HG03469 (cell line): Measurements from ENCODE around the gene CD52.
"Not testable (repeated sequence)": the region's sequence is repeated elsewhere in the genome, so short reads cannot be mapped to it uniquely, and the experiment has no call there.

Experiments
- ATAC-seq: cut with Tn5 transposase; IDR thresholded peaks from one replicate; pipeline ENCODE4 v1.9.1; 2021; ENCODE audit warnings: mild to moderate bottlenecking, moderate library complexity, moderate number of reproducible peaks; ENCODE audit not compliant: unreplicated experiment

CD52 gene

DNA sequence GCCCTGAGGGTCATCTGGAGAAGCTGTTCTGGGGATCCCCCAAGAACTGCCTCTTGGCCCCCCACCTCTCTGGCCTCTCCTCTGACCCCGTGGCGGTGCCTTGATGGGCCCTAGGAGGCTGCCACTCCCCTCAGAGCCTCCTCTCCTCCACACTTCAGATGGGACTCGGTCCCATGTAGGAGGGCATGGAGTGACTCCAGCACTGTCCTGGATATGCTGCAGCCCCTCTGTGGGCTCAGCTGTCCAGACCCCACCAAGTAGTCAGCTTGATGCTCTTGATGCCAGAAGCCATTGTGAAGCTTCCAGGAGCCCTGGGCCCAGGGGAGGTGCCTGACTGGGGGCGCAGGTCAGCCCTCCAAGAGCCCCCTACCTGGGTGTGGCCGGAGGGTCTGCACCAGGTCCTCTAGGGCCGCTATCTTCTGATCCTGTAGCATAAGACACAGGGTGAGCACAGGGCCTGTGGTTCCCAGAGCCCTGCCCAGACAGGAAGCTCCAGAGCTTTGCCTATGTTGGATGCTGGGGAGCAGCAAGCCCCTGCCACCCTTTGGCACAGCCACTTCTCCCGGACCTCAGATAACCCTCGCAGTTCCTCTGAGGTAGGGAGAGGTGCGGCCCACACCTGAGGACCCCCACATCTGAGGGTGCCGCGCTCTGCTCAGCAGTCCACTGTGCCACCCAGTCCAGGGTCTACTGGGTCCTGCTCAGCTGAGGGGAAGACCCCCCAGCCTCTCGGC lies 20.5 kb upstream of the CD52 start:
- no peak for ATAC-seq

DNA sequence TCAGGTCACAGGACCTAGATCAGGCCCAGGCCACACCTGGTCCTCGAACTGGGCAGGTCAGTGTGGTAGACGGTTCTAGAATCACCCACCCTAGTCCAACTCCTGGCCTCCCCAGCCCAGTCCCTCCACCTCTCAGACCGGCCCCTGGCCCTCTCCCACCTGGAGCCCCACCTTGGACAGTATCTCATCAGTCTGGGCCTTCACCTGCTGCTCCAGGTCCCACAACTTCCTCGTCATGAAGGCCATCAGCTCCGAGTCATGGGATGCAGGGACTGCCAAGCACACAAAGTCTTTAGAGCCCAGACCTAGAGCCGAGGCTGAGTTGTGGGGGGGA lies 20.0 kb upstream of the CD52 start:
- no peak for ATAC-seq

DNA sequence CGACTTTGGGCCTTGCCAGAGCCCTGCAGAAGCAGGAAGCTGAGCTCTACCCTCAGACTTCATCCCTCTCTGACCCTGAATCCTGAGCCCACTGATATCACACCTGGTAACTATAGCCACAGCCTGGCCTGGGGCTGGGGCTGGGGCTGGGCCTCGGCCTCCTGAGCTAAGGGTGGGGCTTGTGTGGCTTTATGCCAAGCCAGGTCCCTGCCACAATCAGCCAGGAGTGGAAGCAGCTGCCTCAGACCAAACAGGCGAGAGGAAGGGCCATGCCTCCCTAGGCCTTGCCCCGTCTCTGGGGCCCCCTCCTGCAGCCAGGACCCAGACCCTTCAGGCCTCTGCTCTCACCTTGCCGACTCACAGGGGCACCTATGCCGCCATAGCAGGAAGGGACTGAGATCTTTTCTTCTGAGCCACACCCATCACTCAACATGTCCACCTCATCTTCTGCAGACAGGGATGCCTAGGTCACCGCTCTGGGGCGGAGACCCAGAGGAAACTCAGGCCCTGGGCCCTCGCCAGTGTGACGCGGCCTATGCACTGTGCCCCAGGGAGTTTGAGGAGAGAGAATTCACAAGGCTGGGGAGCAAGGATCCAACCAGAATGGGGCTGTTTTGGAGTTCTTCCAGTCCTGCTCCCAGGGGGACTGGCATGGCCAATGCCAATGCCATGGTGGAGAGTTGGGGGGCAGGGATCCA lies 17.0 kb upstream of the CD52 start:
- no peak for ATAC-seq

DNA sequence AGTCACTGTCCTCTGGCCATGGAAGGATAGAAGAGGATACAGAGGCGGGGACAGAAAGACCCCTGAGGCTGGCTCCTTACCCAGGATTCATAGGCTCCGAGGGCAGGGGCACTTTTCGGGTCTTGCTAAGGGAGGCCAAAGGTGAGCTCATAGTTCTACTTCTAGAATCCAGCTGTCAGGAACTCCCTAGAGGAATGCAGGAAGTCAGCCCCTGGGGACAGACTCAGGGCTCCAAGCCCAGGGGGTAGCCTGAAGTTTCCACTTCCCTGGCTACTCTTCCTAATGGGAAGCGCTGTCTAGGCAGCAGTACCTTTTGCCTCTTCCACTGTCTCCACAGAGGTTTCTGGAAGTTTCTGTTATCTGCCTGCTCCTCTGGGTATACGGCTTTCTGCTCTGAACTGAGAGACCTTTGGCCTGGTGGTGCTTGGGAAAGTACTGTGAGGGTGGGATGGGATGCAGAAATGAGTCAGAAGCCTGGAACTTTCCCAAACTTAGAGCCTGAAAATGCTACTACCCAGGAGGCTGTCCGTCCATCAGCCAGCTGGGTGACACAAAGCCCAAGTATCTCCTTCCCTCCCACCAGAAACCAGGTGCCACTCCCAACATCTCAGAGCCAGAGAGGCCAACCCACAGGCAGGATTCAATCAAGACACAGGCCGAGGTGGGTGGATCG lies 14.9 kb upstream of the CD52 start:
- ATAC-seq: no peak

DNA sequence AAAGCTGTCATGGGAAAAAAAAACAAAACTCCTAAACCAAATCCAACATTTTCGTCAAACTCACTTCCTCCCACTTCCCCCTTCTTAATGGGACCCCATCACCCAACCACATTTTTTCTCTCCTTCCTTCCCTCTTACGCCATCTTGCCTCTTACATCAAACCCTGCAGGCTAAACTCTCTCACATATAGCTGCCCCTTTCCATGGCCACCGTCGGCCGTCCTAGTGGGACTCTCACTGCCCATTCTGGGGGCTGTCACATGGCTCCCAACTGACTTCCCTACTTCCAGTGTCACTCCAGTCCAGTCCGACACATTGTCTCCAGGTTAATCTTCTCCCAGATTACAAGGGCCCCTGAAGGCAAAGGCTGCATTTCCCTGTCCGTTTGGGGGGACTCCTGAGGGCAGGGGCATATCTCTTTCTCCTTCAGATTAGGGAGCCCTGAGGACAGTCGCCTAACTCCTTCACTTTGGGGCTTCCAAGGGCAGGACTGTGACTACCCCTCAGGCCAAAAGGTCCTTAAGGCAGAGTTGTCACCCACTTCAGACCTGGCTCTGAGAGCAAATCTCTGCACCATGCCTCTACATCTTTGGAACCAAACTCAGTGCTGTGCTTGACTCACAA lies 12.0 kb upstream of the CD52 start:
- peak; percentile 12 for ATAC-seq

DNA sequence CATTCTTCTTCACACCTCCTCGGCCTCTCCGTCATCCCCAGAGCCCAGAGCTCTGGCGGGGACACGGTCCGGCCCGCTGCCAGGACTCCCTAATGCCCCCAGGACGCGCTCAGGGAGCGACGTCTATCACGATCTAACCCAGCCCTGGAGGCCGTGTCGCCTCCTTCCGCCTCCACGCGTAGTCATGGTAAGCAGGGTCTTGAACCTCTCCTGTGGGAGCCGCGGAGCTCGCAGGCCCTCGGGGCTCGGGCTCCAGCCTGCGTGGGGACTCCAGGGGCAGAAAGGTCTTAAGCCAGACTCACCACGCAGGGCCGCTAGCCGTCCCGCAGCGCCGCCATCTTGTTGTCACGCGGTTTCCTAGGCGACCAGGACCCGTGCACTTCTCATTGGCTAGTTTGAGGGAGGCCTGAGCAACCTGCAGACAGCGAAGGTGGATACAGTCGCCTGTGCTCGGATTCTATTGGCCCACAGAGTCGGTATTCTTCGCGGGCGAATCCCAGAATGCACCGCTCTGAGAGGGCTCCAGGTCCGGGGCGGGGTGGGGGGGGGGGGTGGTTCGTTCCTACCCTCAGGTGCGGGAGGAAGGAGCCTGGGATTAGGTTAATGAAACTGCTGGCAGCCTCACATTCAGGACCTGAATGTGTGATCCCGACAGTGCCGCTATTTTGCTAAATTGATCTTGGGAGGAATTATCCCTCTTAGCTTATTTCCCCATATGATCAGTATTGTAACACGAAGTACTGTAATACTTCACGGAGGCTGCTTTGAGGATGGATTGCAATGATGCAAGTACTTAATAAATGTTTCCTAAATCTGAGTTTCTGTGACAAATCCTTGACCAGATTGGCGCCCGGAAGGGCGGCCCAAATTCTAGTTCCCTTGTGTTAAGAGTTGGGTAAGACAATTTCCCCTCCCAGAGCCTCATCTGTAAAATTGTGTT lies 11.2 kb upstream of the CD52 start, which contains the start of gene UBXN11:
TSS of gene UBXN11 (minus strand) at position 347 of the 940 bp plus-strand sequence. CDS start 3,753 bp downstream, outside the sequence.
- ATAC-seq: peak; percentile 87

DNA sequence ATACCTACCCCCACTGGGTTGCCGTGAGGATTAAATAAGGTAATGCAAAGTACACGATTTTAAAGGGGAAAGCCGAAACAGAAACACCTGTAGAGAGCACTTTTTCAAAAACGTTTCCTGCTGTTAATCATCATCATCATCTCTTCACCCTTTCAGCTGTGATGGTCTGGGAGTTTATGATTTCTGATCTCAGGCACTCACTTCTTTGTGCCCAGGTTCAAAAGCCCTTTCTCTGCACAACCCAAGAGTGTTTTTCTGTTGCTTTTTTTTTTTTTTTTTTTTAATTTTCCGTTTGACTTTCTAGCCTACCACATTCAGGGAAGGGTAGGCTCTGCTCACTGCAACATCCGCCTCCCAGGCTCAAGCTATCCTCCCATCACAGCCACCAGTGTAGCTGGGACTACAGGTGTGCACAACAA lies 10.4 kb upstream of the CD52 start:
- ATAC-seq: no peak

DNA sequence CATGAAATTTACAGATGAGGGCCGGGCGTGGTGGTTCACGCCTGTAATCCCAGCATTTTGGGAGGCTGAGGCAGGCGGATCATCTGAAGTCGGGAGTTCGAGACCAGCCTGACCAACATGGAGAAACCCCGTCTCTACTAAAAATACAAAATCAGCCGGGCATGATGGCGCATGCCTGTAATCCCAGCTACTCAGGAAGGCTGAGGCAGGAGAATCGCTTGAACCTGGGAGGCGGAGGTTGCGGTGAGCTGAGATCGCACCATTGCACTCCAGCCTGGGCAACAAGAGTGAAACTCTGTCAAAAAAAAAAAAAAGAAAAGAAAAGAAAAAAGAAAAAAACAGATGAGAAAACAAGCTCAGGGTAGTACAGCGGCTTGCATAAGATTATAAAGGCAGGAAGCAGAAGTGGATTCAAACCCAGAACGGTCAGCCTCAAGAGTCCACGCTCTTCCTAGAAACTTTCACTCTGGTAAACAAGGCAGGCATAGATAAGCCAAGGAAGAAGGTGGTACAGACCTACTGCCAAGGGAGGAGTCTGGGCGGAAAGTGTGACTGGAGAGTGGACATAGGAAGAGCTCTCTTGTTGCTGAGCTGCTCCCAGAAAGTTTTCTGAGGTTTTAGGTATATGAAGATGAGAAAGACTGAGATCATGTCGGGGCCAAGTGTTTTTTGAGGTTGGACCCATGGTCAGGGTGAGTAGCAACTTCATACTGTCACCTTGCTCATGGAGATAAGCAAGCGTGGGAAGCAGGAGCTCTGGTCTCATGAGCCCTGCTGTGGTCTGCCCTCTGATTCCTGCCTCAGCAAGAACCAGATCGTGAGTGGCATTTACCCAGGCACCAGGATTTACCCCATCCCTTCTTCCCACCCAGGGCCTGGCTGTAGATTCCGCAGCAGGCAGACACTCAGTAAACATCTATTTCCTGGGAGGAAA lies 9.5 kb upstream of the CD52 start:
- ATAC-seq: not testable (repeated sequence)

DNA sequence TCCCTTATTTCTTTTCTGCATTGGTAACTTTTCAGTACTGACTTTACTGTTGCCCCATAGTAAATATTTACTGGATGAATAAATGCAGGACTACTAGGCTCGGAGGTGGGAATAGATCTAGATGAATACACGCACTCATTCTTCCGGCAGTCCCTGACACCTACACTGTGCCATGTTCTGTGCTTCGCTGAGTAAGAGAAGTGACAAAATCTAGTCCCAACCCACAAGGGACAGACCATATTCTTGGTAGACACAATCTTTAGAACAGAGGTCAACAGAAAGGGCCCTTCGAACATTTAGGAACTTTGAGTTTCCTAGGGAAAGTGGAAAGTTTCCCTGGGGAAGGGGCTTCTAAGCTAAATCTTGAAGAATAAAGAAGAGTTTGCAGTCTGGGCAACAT lies 3.3 kb upstream of the CD52 start:
- ATAC-seq: no peak

DNA sequence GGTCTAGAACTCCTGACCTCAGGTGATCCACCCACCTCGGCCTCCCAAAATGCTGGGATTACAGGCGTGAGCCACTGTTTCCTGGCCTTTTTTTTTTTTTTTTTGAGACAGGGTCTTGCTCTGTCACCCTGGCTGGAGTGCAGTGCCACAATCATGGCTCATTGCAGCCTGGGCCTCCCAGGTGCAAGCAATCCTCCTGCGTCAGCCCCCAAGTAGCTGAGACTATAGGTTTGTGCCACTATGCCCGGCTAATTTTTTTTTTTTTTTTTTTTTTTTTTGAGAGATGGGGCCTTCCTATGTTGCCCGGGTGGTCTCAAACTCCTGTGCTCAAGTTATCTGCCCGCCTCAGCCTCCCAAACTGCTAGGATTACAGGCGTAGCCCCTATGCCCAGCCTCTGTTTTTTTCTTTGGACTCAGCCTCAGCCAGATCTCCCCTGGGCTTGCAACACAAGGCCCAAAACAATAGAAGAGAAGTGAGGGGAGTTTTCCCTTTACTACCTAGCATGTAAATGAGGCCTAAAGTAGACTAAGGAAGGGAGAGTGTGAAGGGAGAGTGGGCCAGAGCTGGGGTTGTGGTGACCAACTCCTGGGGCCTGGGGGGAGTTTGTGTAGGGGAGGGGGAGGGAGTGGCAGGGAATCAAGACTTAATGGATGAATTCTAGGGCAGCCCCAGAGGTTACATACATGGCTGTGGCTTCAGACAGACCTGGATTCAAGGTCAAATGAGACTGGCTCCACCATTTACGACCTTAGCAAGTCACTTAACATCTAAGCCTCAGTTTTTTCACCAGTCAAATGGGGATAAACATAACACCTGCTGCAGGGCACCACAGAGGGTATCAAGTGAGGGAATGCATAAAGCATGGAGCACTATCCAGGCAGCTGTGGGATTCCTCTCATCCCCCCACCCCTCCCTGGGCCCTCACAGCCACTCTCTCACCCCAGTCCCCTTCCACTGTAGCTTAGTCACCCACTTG lies 1.6 kb upstream of the CD52 start:
- ATAC-seq: no peak

DNA sequence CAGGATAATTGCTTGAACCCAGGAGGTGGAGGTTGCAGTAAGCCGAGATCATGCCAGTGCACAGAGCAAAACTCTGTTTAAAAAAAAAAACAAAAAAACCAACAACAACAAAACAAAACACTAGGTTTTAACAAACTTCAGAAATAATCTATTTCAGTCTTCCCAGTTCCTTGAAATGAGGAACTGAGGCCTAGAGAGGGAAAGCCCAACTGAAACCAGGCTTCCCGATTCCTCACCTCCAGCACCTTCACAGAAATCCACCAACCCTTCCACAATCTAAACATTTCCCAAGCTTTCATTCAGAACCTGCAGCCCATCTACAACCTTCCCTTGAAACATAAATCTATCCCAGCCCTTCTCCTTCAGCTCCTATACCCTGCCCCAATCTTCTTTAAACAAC lies 612 bp upstream of the CD52 start:
- ATAC-seq: no peak

DNA sequence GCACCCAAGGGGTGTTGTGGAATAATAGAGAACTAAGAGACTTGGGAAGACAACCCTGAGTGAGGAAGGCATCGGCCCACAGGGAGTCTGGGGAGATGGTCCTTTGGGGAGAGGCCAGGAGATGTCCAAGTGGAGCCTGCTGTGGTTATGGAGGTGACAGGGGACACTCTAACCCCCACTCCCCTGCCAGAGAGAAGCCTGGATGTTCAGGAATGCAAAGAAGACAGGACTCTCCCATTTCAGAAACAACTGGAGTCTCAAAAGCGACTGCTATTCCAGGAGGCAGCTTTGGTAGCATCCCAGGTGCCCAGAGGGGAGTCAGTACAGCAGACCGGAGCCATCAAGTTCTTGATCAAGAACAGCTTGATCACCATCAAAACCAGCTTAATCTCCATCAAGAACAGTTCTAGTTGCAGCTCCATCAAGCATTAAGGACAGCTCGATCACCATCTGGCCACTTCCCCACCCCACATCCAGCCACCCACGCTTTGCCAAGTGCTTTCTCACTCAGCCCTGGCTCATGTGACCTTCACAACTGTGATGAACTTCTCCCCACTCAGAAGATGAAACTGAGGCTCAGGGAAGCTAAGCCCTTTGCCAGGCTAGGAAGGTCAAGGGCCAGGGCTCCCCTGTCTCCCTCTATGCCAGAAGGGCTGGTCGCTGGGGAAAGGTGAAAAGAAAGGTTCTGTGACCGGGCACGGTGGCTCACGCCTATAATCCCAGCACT lies 743 bp downstream of the CD52 start:
- no peak for ATAC-seq

DNA sequence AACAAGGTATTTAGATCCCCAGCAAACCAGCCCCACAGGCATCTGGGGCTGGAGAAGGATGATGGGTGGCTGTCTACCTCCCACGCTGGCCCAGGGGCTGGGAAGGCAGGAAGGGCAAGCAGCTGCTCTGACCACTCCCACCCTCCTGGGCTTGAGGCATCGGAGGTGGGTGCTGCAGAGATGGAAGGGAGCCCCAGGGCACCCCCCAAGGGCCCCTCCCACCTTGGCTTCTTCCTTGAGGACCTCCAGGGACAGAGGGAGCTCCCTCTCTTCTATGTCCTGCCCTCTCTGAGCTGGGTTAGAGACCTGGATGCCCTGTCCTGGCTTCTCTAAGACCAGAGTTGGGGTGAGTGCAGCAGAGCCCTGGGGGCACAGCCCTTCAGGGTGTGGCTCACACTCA lies 3.1 kb downstream of the CD52 start:
- no peak for ATAC-seq

DNA sequence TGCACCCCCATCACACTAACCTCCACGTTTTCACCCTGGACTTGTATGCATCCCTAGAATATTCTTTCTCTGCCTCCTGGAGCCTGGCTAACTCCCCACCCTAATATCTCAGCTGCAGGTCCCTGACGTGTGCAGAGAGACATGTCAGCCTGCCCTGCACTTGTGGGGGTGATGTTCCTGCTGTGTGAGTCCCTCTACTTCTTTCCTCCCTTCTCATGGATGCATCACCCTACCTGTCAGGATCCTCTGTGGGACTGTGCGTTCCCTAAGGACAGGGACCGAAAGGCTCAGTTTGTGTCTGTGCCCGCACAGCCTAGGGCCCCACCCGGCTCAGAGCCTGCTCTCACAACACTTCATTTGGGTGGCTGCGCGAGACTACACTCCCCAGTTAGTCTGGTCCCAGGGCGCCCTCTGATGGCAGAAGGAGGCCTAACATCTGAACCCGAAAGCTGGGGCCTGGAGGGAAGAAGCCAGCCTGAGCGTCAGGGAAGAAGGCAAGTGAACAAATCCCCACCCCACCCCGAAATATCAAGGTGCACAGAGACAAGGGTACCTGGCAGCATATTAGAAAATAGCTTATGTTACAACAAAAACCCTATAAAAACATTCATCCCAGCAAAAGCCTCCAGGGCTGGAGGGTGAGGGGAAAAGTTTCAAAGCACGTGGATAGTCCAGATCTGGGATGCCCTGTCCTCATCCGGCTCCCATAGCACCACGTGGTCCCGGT lies 3.7 kb downstream of the CD52 start:
- ATAC-seq: no peak

DNA sequence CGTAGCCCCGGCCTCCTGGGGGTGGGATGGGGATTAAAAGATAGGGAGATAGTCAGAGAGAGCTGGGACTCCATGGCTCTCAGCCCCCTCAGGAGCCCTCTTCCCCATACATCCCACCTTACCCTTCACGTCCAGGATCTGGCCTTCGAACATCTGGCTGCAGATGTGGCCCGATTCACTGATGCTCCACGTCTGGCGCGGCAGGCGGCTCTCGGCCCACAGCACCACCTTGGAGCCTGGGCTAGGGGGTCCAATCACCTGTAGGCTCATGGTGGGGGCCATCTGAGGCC lies 4.2 kb downstream of the CD52 start:
- no peak for ATAC-seq

DNA sequence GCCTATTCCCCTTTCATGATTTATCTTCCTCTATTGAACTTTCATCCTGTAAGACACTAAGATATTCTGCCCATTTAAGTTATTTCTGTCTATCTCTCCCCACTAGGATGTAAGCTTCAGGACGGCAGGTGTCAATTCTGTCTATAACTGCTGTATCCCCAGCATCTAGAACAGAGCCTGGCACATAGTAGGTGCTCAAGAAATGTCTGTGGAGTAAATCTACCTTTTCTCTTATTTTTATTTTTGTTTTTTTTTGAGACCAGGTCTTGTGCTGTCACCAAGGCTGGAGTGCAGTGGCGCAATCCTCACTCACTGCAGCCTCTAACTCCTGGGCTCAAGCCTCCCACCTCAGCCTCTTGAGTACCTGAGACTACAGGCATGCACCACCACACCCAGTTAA lies 5.6 kb downstream of the CD52 start:
- no peak for ATAC-seq

DNA sequence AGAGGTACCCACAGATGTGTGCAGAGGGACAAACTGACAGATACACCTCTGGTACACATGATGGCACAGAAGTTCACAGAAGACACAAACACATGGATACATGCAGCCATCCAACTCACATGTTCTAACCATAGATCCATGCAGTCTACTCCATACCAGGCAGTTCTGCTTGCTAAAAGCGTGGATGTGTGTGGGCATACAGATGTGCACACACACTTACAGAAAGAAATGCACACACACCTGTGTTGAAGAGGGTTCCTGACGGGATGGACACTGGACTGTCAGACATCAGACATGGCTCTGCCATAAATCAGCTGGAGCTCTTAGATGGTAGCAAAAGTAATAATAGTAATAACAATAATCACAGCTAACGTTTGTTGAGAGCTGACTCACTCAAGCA lies 6.8 kb downstream of the CD52 start:
- no peak for ATAC-seq
